Suprapubic skin (tissue), 3 donors: ENCODE data around the gene COPS4.
"Not testable (repeated sequence)": the region's sequence is repeated elsewhere in the genome, so short reads cannot be mapped to it uniquely, and the experiment has no call there.

ENCODE experiments used
- CTCF ChIP-seq, 2 donors: fragments of 200-600 bp in 1 of 2; fragments of 450-650 bp in 1 of 2; sonication (generic) in 1 of 2; IDR thresholded peaks; one replicate each; pipeline ENCODE4 v1.5.1; 2016 to 2019; ENCODE audit warnings: antibody characterized with exemption in 2 of 2, mild to moderate bottlenecking in 1 of 2, moderate library complexity in 1 of 2
- EP300 ChIP-seq: sonication (generic); formaldehyde crosslinking; IDR thresholded peaks from one replicate; pipeline ENCODE4 v1.6.1; 2017; ENCODE audit warnings: antibody characterized with exemption
- POLR2A ChIP-seq, 2 donors: fragments of 450-650 bp; IDR thresholded peaks; one replicate each; pipeline ENCODE4 v1.6.1; 2017; ENCODE audit warnings: antibody characterized with exemption in 2 of 2, mild to moderate bottlenecking in 2 of 2, moderate library complexity in 2 of 2

- TF ChIP-seq CTCF (IDR thresholded peaks at IDR 0.05); EP300; POLR2A (IDR thresholded peaks at IDR 0.05): not testable (repeated sequence)
Measured at GRCh38 chr4:83084956-83085355, 50.0 kb downstream of the COPS4 start.
